ENCODE results near the gene SEL1L2. TPM values are rescaled to one million over a fixed set of nuclear protein-coding genes. Genes with fewer than 3 reads are reported as not detected.

SEL1L2 gene
- total RNA-seq, 1 donor: not detected

DNA sequence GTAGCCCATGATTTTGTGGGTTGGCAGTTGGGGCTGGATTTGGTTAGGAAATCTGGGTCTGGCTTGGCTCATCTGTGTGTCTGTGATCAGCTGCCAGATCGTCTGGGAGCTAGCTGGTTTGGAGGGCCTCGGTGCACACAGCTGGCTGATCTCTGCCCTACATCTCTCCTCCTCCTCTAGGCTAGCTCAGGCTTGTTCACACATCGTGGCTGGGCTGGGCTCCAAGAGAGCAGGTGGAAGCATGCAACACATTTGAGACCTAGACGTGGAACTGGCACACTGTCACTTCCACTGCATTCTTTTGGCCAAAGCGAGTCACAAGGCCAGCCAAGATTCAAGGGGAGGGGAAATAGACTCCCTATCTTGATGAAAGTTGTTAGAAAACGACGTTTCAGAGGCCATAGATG, 189.7 kb downstream of the SEL1L2 start:
- H3K4me3 ChIP-seq (ENCODE audit: low read depth, low read length): no peak overlapping the region
- DNase-seq (ENCODE audit: low read depth): peak; percentile 92
- TF ChIP-seq, protein P1, sequence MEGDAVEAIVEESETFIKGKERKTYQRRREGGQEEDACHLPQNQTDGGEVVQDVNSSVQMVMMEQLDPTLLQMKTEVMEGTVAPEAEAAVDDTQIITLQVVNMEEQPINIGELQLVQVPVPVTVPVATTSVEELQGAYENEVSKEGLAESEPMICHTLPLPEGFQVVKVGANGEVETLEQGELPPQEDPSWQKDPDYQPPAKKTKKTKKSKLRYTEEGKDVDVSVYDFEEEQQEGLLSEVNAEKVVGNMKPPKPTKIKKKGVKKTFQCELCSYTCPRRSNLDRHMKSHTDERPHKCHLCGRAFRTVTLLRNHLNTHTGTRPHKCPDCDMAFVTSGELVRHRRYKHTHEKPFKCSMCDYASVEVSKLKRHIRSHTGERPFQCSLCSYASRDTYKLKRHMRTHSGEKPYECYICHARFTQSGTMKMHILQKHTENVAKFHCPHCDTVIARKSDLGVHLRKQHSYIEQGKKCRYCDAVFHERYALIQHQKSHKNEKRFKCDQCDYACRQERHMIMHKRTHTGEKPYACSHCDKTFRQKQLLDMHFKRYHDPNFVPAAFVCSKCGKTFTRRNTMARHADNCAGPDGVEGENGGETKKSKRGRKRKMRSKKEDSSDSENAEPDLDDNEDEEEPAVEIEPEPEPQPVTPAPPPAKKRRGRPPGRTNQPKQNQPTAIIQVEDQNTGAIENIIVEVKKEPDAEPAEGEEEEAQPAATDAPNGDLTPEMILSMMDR (IDR thresholded peaks at IDR 0.05; ENCODE audit: insufficient read depth, low read depth, low read length): no peak

DNA sequence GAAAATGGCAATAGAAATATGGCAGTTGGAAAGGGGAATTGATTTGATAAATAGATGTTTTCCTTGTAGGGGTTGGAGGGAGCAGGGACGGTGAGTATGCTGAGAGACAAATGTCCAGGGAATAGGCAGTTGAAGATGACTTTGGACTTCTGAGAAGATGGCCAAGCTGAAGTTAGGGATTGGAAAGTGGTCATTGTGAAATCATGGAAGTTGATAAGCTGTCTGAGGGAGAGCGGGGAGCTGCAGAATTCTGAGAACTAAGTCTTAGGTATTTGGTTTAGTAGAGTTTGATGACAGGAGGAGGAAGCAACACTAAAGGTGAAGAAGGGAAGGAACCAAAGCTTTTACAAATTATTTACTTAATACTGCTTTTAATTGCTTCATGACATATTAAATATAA, 190.4 kb downstream of the SEL1L2 start:
- DNase-seq (ENCODE audit: low read depth): peak; percentile 16
- TF ChIP-seq, protein P1 (IDR thresholded peaks at IDR 0.05; ENCODE audit: insufficient read depth, low read depth, low read length): no peak
- no peak overlapping the region for H3K4me3 ChIP-seq (ENCODE audit: low read depth, low read length)

Small RNA genes within 50 kb of the gene (small RNA-seq; reads per million reads assigned to genes)
- gene RNU6-278P: not detected
- not detected for gene RPS3P1

Other genes starting within 250 kb of the SEL1L2 start
- 7.4 and 13.8 TPM in 2 replicates for gene ESF1, start 205.7 kb downstream of the SEL1L2 start, total RNA-seq
- gene NDUFAF5, start 205.6 kb downstream of the SEL1L2 start, total RNA-seq: 16.0 and 22.9 TPM in 2 replicates
- gene MACROD2, start 4.9 kb upstream of the SEL1L2 start, total RNA-seq: 1.6 and 1.7 TPM in 2 replicates